HL-60/S4 (cell line): Measurements from ENCODE around the gene ZNF692.
"Not testable (repeated sequence)": the region's sequence is repeated elsewhere in the genome, so short reads cannot be mapped to it uniquely, and the experiment has no call there.

Experiments used
- in situ Hi-C: fragments of 300-500 bp; cut with MboI; formaldehyde crosslinking; loops from 2 replicates; pipeline ENCODE4 v1.14.3; 2022; ENCODE audit warnings: low sequenced_read_pairs

ZNF692 gene, protein sequence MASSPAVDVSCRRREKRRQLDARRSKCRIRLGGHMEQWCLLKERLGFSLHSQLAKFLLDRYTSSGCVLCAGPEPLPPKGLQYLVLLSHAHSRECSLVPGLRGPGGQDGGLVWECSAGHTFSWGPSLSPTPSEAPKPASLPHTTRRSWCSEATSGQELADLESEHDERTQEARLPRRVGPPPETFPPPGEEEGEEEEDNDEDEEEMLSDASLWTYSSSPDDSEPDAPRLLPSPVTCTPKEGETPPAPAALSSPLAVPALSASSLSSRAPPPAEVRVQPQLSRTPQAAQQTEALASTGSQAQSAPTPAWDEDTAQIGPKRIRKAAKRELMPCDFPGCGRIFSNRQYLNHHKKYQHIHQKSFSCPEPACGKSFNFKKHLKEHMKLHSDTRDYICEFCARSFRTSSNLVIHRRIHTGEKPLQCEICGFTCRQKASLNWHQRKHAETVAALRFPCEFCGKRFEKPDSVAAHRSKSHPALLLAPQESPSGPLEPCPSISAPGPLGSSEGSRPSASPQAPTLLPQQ

DNA sequence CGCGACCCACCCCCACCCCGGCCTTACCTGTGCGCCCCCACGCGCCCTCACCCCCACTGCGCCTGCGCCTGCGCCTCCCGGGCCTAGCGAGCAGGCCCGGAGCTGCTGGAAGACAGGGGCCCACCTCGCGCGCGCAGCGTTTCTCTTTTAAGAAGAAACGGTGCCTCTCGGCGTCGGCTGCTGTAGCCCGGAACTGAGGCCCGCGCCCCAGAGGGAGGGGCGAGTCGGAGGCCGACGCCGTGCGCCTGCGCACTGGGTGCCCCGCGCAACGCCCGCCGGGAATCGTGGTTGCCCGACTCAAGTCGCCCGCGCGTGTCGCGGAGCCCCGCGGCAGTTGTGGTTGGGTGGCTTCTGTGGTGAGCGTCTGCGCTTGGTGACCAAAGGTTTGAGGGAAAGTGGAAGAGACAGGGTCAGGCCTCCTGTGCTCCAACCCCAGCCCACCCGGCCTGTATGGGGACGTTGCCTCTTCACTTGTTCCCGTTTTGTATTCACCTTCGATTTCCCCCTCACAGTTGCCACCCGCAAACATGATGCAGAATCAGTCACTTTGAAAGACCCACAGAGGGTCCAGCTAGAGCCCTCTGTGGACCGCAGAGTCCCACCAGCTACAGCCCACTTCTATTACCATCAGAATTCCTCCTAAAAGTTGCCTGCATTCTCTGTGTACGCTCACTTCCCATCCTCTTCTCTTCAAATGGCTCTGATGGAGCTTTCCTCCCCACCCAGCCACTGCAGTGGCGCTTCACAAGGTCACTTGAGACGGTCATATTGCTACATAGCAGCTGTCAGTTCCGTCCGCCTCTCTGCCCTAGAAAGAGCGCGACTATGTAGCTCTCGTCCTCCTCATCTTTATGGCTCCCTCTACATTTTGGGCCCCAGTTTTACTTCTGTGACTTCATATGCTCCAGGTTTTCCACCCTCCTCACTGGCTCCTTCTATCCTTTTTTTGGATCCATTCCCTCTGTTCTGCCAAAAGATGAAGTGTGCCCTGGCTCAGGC lies at the start of gene ZNF692:
TSS of gene ZNF692 (minus strand) at position 195 of the 999 bp plus-strand sequence. CDS start 776 bp downstream, outside the sequence.
- in situ Hi-C loops = no loop called here

DNA sequence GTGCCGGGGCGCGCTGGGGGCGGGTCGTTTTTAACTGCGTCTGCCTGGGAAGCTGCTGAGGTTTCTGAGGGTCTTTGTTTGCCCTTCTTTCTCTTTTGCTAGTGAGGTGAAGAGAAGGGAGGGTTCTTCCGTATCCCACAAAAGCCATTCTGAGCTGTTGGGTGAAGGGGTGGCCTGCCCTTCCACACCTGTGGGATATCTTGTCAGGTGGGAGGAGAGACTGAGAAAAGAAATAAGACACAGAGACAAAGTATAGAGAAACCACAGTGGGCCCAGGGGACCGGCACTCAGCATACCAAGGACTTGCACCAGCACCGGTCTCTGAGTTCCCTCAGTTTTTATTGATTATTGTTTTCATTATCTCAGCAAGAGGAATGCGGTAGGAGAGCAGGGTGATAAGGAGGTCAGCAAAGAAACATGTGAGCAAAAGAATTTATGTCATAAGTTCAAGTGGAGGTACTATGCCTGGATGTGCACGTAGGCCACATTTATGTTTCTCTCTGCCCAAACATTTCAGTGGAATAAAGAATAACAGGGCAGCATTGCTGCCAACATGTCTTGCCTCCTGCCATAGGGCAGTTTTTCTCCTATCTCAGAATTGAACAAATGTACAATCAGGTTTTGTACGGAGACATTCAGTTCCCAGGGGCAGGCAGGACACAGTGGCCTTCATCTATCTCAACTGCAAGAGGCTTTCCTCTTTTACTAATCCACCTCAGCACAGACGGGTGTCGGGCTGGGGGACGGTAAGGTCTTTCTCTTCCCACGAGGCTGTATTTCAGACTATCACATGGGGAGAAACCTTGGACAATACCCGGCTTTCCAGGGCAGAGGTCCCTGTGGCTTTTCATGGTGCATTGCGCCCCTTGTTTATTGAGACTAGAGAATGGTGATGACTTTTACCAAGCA lies 48.1 kb upstream of the ZNF692 start:
- in situ Hi-C loops = no loop called here

DNA sequence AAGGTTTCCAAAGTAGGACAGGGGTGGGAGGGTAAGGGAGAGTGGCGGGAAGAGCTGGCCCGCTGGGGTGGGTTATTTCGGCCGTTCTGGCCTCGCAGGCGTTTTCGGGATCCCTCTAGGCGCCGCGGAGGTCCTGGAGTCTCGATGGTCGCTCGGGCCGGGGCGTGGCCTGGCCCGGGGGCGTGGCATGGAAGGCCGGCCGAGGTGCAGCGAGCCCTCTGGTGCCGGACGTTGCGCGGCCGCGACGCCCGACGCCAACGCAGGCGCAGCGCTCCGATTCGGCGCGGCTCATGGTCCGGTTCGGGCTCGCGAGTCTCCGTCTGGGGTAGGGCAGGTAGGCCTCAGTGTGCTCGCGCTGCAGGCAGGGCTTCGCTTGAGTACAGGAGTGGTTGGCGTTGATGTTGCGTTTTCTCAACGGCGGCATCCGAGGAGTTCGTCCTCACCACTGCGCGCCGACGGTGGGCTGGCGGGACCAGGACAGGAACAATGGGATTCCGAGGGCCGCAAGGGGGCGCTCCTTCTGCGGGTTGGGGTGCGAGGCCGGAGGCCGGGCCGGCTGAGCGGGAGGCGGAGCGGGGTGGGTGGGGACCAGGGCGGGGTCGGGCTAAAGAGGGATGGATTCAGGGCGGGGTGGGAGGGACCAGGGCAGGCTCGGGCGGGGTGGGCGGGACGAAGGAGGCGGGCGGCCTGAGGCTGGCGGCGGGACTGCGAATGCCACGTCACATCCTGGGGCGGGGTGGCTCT lies 47.3 kb upstream of the ZNF692 start, which contains the start of gene PGBD2:
TSS of gene PGBD2 (plus strand) at position 227 of the 744 bp plus-strand sequence. CDS start 7,628 bp downstream, outside the sequence.
- in situ Hi-C loops = no loop called here

DNA sequence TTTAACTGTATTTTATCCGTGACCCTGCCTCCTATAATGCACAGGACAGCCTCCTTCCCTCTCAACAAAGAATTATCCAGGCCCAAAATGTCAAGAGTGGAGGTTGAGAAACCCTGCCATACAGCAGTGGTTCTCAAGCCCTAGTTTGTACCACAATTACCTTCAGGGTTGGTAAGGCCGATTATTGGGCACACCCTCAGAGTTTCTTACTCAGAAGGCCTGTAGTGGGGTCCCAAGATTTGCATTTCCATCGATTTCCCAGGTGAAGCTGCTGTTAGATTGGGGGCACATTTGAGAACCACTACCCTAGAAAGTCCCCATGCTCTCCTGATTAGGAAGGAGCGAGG lies 46.8 kb upstream of the ZNF692 start:
- in situ Hi-C loops = no loop called here

DNA sequence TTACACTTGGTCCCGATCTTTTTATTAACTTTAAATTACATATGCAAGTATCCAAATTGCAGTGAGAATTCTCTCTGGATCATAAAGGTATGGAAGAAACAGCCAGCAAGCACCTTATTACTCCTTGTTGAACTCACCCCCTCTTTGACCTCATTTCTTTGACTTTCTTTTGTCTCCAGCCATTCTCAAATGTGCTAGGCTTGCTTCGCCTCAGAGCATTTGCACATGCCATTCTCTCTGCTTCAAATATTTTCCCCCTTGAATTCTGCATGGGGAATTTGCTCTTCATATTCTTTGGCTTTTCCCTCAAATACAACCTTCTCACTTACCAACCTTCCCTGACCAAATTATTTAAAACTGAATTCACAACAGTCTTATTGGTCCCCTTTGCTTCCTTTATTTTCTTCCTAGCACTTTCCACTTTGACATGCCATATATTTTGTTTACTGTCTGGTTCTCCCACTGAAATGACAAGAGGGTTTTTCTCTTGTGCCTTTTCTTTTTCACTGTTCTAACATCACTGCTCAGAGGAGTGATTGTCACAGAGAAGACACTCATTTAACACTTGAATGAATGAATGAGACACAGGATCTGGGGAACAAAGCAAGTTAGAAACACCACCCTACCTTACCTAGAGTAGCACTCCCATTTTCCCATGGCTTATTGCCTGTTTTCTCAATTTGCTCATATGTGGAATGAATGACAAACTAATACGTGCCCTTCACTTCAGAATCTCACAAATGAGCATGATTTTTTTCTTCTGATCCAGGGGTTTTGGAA lies 45.7 kb upstream of the ZNF692 start:
- in situ Hi-C loops = no loop called here

DNA sequence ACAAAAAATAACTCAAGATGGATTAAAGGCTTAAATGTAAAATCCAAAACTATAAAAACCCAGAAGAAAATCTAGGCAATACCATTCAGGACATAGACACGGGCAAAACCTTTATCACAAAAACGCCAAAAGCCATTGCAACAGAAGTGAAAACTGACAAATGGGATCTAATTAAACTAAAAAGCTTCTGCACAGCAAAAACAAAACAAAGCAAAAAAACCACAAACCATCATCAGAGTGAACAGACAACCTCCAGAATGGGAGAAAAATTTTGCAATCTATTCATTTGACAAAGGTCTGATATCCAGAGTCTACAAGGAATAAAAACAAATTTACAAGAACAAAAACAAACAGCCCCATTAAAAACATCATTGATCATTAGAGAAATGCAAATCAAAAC lies 42.7 kb upstream of the ZNF692 start:
- in situ Hi-C loops = no loop called here

DNA sequence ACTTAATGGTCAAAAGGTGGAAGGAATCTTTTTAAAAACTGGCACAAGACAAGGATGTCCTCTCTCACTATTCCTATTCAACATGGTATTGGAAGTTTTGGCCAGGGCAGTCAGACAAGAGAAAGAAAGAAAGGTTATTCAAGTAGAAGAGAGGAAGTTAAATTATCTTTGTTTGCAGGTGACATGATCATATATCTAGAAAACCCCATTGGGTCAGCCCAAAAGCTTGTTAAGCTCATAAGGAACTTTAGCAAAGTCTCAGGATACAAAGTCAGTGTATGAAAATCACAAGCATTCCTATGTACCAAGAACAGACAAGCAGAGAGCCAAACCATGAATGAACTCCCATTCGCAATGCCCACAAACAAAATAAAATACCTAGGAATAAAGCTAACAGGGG lies 41.8 kb upstream of the ZNF692 start:
- in situ Hi-C loops = no loop called here

DNA sequence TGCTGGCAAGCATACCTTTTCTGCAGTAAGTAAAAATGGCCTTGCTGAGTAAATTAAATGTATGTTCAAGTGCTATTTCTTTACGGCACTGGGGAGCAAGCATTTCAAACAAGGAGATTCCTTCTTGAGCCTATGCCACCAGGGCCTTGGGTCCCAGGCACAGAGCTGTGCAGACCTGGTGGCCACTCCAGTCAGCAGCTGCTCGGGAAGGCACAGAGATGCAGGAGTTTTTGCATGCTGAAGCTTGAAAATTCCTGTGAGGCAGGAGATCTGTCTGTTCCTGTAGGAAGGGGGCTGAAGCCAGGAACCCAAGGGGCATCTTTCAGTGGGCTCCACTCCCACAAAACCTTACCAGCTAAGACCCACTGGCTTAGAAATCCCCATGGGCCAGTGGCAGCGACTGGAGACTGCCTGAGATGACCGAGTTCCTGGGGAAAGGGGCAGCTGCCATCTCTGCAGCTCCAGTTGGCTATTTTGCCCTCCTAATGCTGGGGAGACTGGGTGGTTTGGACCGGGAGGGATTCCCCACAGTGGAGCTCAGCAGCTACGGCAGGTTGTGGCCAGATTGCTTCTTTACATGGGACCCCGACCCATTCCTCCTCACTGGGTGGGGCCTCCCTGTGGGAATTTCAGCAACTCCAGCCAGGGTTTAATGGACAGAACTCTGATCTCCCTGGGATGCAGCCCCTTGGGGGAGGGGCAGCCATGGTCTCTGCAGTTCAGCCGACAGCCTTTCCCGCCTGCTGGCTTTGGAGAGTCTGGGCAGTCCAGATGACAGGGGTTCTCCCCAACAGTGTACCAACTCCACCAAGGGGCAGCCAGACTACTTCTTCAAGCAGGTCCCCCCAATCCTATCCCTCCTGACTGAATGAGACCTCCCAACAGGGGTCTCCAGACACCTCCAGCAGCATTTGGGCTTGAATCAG lies 38.8 kb upstream of the ZNF692 start:
- in situ Hi-C loops = no loop called here

DNA sequence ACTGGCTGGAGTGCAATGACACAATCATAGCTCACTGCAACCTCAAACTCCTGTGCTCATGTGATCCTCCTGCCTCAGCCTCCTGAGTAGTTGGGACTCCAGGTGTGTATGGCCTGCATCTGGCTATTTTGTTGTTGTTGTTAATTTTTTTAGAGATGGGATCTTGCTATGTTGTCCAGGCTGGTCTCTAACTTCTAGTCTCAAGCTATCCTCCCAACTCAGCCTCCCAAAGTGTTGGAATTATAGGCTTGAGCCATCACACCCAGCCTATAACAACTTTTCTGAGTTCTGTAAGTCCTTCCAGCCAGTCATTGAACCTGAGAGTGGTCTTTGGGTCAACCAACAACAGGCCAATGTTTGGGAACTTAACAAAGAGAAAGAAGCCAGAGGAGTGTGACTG lies 36.0 kb upstream of the ZNF692 start:
- in situ Hi-C loops = no loop called here

DNA sequence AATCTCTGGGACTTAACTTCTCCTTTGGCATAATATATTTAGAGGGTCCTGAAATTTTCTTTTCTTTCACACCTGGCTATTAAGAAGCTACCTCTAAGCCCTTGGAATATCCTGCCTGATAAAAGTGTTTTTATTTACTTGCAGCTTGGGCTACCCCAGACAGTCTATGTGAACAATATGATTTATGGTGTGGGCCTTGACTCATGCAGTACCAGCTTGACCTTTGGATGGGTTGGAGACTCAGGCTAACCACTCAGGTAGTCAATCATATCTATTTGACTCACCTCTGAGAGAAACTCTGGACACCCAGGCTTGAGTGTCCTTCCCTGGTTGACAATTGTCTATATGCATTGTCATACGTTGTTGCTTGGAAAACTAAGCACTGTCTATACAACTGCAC lies 33.7 kb upstream of the ZNF692 start:
- in situ Hi-C loops = no loop called here

DNA sequence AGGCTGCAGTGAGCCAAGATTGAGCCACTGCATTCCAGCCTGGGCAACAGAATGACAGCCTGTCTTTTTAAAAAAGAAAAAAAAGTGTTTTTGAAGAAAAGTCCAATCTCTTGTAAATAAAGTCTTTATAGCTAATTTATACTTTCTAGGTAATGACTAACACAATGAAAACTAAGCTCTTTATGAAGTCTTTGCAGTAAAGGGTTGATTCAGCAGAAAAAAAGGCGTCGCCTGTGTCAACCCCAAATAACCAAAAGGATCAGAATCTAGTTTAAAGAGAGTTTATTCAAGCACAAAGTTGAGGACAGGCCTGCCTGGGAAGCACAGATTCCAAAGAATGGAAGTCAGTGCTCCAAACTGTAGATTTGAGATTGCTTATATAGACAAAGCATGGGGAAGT lies 32.9 kb upstream of the ZNF692 start:
- in situ Hi-C loops = no loop called here

DNA sequence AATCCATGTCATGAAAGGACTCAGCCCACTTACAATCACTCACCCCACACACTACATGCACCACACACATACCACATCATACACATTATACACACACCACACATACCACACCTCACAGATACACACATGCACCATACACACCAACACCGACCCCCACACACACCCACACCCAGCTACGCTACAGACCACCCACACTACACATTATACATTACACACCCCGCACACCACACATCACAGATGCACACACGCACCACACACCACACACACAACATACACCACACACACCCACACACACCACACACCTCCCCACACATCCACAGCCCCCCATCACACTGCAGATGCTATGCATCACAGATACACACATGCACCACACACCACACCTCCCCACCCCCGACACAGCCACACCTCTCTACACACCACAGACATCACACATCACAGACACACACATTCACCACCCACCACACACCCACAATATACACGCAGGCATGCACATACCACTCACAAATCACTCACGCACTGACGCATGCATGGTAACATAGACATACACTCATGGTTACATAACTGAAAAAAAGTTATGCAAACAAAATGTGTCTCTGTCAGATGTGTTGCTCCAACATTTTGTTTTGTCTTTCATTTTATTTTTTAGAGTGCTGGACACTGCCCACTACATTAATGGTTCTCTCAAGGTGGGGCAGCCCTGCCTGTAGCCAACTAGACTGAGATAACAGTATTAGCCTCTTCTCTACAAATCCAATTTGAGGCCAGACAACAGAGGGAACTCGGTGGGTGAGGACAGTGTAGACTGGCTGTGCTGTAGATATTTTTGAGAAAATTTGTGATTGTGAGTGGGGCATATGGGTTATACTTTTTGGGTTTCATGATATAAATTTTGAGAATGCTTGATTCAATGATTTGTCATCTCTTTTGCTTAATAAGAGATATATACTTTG lies 31.9 kb upstream of the ZNF692 start:
- in situ Hi-C loops = no loop called here

DNA sequence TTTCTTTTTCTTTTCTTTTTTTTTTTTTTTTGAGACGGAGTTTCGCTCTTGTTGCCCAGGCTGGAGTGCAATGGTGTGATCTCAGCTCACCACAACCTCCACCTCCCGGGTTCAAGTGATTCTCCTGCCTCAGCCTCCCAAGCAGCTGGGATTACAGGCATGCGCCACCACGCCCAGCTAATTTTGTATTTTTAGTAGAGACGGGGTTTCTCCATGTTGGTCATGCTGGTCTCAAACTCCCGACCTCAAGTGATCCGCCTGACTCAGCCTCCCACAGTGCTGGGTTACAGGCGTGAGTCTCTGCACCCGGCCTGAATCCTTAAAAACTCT lies 31.0 kb upstream of the ZNF692 start:
- in situ Hi-C loops = not testable (repeated sequence)

DNA sequence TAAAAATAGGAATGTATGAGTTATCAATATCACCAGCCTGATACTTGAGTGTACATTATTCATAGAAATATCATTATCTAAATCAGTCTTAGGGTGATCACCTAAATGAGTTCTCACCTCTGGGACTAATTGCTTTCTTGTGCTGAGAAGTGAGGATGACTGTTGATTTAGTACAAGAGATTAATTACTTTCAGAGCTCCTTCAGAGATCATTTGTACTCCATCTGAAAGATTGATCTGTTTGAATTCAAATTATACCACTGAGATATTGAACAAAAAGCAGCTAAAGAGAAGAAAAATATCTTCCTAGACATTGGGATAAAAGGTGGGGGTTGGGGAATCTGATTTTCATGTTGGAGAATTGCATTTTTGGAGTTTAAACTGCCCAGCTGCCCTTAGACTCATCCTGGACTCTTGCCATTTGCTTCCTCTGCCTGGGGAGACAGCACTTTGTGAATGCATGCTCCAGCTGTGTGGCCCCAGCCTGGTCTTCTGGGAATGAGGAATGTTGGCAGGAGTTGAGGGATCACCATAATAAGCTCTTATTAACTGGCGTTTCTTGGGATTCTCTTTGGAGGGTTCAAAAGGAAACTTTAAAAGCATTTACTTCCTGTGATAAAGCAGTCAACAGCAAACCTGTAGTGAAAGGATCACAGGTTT lies 27.5 kb upstream of the ZNF692 start:
- in situ Hi-C loops = no loop called here

DNA sequence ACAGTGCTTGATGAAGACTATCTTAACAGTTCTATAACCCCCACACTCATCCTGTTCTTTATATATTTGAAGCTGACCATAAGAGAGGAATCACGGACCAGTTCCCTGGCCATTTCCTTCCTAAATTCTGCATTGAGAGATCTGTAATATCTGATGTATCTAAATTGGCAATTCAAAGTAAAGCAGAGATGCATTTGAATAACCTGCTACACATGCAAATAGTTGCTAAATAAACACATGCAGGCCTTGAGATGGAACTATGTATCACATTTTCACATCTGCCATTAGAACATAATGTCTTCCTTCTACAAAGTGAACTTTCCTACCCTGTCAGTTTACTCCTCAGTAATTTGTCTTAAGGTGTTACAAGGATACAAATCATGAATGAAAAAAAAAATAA lies 26.8 kb upstream of the ZNF692 start:
- in situ Hi-C loops = no loop called here

DNA sequence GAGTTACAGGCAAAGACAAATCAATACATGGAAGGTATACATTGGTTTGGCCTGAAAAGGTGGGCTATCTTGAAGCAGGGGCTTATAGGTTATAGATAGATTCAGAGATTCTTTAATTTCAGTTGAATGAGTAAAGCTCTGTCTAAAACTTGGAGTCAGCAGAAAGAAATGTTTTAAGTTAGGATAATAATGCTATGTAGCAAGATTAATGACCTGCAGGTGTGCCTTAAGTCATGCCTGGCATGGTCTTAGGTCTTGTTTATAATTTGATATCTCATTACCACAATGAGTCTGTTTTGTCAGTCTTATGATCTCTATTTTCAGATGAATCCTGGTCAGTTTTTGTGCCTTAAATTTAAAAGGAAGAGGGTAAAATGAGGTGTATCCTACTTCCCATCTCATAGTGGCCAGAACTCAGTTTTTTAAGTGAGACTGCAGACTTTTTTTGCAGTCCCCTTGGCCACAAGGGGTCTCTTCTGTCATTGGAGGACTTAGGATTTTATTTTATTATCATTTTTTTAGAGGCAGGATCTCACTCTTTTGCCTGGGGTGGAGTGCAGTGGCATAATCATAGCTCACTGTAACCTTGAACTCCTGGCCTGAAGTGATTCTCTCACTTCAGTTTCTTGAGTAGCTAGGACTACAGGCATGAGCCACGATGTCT lies 25.9 kb upstream of the ZNF692 start:
- in situ Hi-C loops = no loop called here
